Activated gamma-delta T cell treated with anti-CD3 and anti-CD28 coated beads, Interleukin-2, amount 50 U/mL, for 16 hours (primary cell): Measurements from ENCODE around the gene ILF3.
"Not testable (repeated sequence)": the region's sequence is repeated elsewhere in the genome, so short reads cannot be mapped to it uniquely, and the experiment has no call there.

Source experiments
- DNase-seq: peaks from one replicate; pipeline ENCODE4 v3.0.0-alpha.2; 2020; ENCODE audit warnings: low read depth

Gene ILF3

GRCh38 chr19:10675214-10675613 lies 21.1 kb downstream of the ILF3 start:
- DNase-seq = not testable (repeated sequence)

- DNase-seq = no peak
These were observed 23.6 kb downstream of the ILF3 start for GRCh38 chr19:10677751-10678150.

- no peak for DNase-seq
These were observed 24.7 kb downstream of the ILF3 start for GRCh38 chr19:10678813-10679212.

GRCh38 chr19:10679743-10680142 lies 25.6 kb downstream of the ILF3 start:
- DNase-seq = no peak

- DNase-seq = no peak
These were observed 26.5 kb downstream of the ILF3 start for GRCh38 chr19:10680545-10681135.

- no peak for DNase-seq
These were observed 27.5 kb downstream of the ILF3 start for GRCh38 chr19:10681658-10682057.

- no peak for DNase-seq
These were observed 28.4 kb downstream of the ILF3 start for GRCh38 chr19:10682397-10683063.

GRCh38 chr19:10683064-10683426 lies 28.9 kb downstream of the ILF3 start:
- DNase-seq = no peak

GRCh38 chr19:10683582-10683981 lies 29.4 kb downstream of the ILF3 start:
- no peak for DNase-seq

- DNase-seq = no peak
These were observed 31.1 kb downstream of the ILF3 start for GRCh38 chr19:10685210-10685609.

- no peak for DNase-seq
These were observed 32.0 kb downstream of the ILF3 start for GRCh38 chr19:10686193-10686592.

- DNase-seq = no peak
These were observed 32.7 kb downstream of the ILF3 start for GRCh38 chr19:10686661-10687517.

- no peak for DNase-seq
These were observed 33.6 kb downstream of the ILF3 start for GRCh38 chr19:10687518-10688288.

GRCh38 chr19:10688545-10689280 lies 34.6 kb downstream of the ILF3 start:
- DNase-seq = no peak

- no peak for DNase-seq
These were observed 36.2 kb downstream of the ILF3 start for GRCh38 chr19:10690341-10690781.

GRCh38 chr19:10691178-10691881 lies 37.2 kb downstream of the ILF3 start:
- DNase-seq = no peak

GRCh38 chr19:10691883-10692282 lies 37.7 kb downstream of the ILF3 start:
- no peak for DNase-seq

- no peak for DNase-seq
These were observed 38.6 kb downstream of the ILF3 start for GRCh38 chr19:10692673-10693264.

GRCh38 chr19:10694706-10695307 lies 40.7 kb downstream of the ILF3 start:
- DNase-seq = no peak
